GM23338 (cell line): ENCODE measurements around the gene SCGN. TPM values are rescaled to one million over a fixed set of nuclear protein-coding genes. Genes with fewer than 3 reads are reported as not detected.

Source experiments
- ATAC-seq: fragments of 200-7000 bp; cut with Tn5 transposase; 3 replicates; pipeline ENCODE4 v1.9.1; 2020
- DNase-seq: peaks from one replicate; pipeline ENCODE4 v3.0.0-alpha.2; 2015; ENCODE audit warnings: low spot score
- H2AFZ ChIP-seq: fragments of 200-600 bp; sonication (generic); 2 replicates; pipeline ENCODE4 v1.8.0; 2016; ENCODE audit warnings: antibody characterized with exemption, mild to moderate bottlenecking, moderate library complexity
- H3F3A ChIP-seq: fragments of 200-600 bp; sonication (generic); replicated peaks from 2 replicates; pipeline ENCODE4 v1.8.0; 2017; ENCODE audit warnings: antibody characterized with exemption, mixed run types, low read depth
- H3K27ac ChIP-seq: fragments of 200-600 bp; sonication (generic); 2 replicates; pipeline ENCODE4 v1.6.1; 2016; ENCODE audit warnings: low read depth
- H3K27me3 ChIP-seq: fragments of 200-600 bp; sonication (generic); 2 replicates; pipeline ENCODE4 v1.8.0; 2016; ENCODE audit warnings: mild to moderate bottlenecking, mixed run types, moderate library complexity; ENCODE audit not compliant: insufficient read depth
- H3K36me3 ChIP-seq: fragments of 200-600 bp; sonication (generic); 2 replicates; pipeline ENCODE4 v1.8.0; 2016; ENCODE audit warnings: mild to moderate bottlenecking; ENCODE audit not compliant: insufficient read depth
- H3K4me1 ChIP-seq: fragments of 200-600 bp; sonication (generic); 2 replicates; pipeline ENCODE4 v1.8.0; 2016; ENCODE audit warnings: mild to moderate bottlenecking, moderate library complexity; ENCODE audit not compliant: insufficient read depth
- H3K4me2 ChIP-seq: fragments of 200-600 bp; sonication (generic); 2 replicates; pipeline ENCODE4 v1.7.1; 2017; ENCODE audit warnings: mixed run types
- H3K4me3 ChIP-seq: fragments of 200-600 bp; sonication (generic); 2 replicates; pipeline ENCODE4 v1.6.1; 2016; ENCODE audit warnings: mixed run types
- H3K79me2 ChIP-seq: fragments of 200-600 bp; sonication (generic); replicated peaks from 2 replicates; pipeline ENCODE4 v1.8.0; 2017; ENCODE audit warnings: mild to moderate bottlenecking; ENCODE audit not compliant: insufficient read depth
- H3K9me2 ChIP-seq: fragments of 200-600 bp; sonication (generic); 2 replicates; pipeline ENCODE4 v1.8.0; 2017; ENCODE audit not compliant: insufficient read depth
- H4K20me1 ChIP-seq: fragments of 200-600 bp; sonication (generic); replicated peaks from 2 replicates; pipeline ENCODE4 v1.8.0; 2017; ENCODE audit warnings: mild to moderate bottlenecking; ENCODE audit not compliant: insufficient read depth
- H3K27ac Mint-ChIP-seq: 2 replicates; pipeline ENCODE4 v1.8.0; 2020; ENCODE audit warnings: inconsistent platforms, mild to moderate bottlenecking, moderate library complexity, mixed read lengths
- H3K27me3 Mint-ChIP-seq: 3 replicates; pipeline ENCODE4 v1.8.0; 2022; ENCODE audit warnings: low read depth, mild to moderate bottlenecking, moderate library complexity, mixed read lengths, inconsistent platforms; ENCODE audit not compliant: insufficient read depth, poor library complexity
- H3K36me3 Mint-ChIP-seq: 3 replicates; pipeline ENCODE4 v1.8.0; 2021; ENCODE audit warnings: low read depth, mild to moderate bottlenecking, inconsistent platforms, moderate library complexity, mixed read lengths
- H3K4me1 Mint-ChIP-seq: 3 replicates; pipeline ENCODE4 v1.8.0; 2020; ENCODE audit warnings: mild to moderate bottlenecking, inconsistent platforms, mixed read lengths
- H3K4me3 Mint-ChIP-seq: 3 replicates; pipeline ENCODE4 v1.8.0; 2021; ENCODE audit warnings: moderate library complexity, mild to moderate bottlenecking, inconsistent platforms, mixed read lengths
- H3K9me3 Mint-ChIP-seq: 3 replicates; pipeline ENCODE4 v1.8.0; 2020; ENCODE audit warnings: moderate library complexity, mild to moderate bottlenecking, inconsistent platforms, mixed read lengths
- CREB1 ChIP-seq: fragments of 250-450 bp; sonication (Bioruptor Pico); IDR thresholded peaks from 2 replicates; pipeline ENCODE4 v1.5.0; 2020; ENCODE audit warnings: low read depth, mild to moderate bottlenecking, moderate library complexity
- EZH2 ChIP-seq: fragments of 200-600 bp; sonication (generic); IDR thresholded peaks from one replicate; pipeline ENCODE4 v1.8.0; 2017; ENCODE audit warnings: antibody characterized with exemption, mild to moderate bottlenecking, low read depth; ENCODE audit not compliant: unreplicated experiment
- EZH2phosphoT487 ChIP-seq: fragments of 200-600 bp; sonication (generic); IDR thresholded peaks from one replicate; pipeline ENCODE4 v1.8.1; 2018; ENCODE audit warnings: antibody characterized with exemption; ENCODE audit not compliant: unreplicated experiment
- JUNB ChIP-seq: IDR thresholded peaks from one replicate; pipeline ENCODE4 v1.6.1; 2016; ENCODE audit warnings: antibody characterized with exemption; ENCODE audit not compliant: unreplicated experiment
- NANOG ChIP-seq: IDR thresholded peaks from 2 replicates; pipeline ENCODE4 v1.6.1; 2016; ENCODE audit warnings: antibody characterized with exemption, borderline replicate concordance
- POLR2AphosphoS5 ChIP-seq: IDR thresholded peaks from 2 replicates; pipeline ENCODE4 v1.6.1; 2016; ENCODE audit warnings: antibody characterized with exemption, low read depth
- STAT1 ChIP-seq: IDR thresholded peaks from one replicate; pipeline ENCODE4 v1.6.1; 2016; ENCODE audit warnings: antibody characterized with exemption; ENCODE audit not compliant: unreplicated experiment
- ZNF114 ChIP-seq: fragments of 250-450 bp; sonication (Bioruptor Pico); IDR thresholded peaks from 2 replicates; pipeline ENCODE4 v1.5.0; 2020; ENCODE audit warnings: mild to moderate bottlenecking, moderate library complexity
- polyA plus RNA-seq: library from polyadenylated mRNA; unstranded; fragments of >200 nt; fragmentation: Nextera tagmentation; extraction: Ambion mirVana; gene quantifications from 2 replicates; pipeline ENCODE4 v1.2.1, GENCODE V29; 2016
- total RNA-seq: library from RNA; depleted of rRNA; stranded (reverse); fragments of >200 nt; shearing (Covaris generic); gene quantifications from 2 replicates; pipeline ENCODE4 v1.2.3, GENCODE V29; 2014
- TF ChIP-seq, protein P1 (sequence below): fragments of 250-450 bp; sonication (Bioruptor Pico); IDR thresholded peaks from 2 replicates; pipeline ENCODE4 v1.5.0; 2020; ENCODE audit warnings: mild to moderate bottlenecking, moderate library complexity
- TF ChIP-seq, protein P2 (sequence below): IDR thresholded peaks from one replicate; pipeline ENCODE4 v1.6.1; 2018; ENCODE audit warnings: antibody characterized with exemption; ENCODE audit not compliant: unreplicated experiment
- TF ChIP-seq, protein P3 (sequence below): IDR thresholded peaks from 2 replicates; pipeline ENCODE4 v1.6.1; 2016; ENCODE audit warnings: antibody characterized with exemption
- TF ChIP-seq, protein P4 (sequence below), 2 experiments: fragments of 200-600 bp in 1 of 2; sonication (generic) in 1 of 2; conservative IDR thresholded peaks; 2 replicates each; pipeline versions ENCODE4 v1.5.1 to v1.6.1; 2016 to 2017; ENCODE audit warnings: antibody characterized with exemption in 2 of 2, low read depth in 2 of 2, mild to moderate bottlenecking in 2 of 2, moderate library complexity in 1 of 2

The SCGN gene
- total and polyA plus RNA-seq, 2 experiments from 2014 or later: not detected

DNA sequence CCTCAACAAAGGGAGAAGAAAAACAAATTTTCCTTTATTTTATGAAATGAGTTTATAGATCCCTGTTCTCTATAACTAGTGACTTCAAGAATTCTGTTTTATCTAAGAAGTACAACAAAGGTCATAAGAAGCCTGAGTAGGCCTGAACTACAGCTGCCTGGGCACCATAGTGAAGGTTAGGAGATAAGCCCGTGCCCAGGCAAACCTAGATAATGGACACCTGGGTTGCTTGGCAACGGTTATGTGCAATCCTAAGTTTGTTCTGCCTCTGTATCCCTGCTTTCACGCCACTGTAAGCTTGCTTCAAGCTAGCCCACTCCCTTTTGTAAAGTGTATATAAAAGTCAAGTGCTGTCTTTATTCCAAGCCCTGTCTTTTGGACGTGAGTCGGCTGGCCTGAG is 23.2 kb downstream of the SCGN start (continued):
- TF ChIP-seq, protein P1, sequence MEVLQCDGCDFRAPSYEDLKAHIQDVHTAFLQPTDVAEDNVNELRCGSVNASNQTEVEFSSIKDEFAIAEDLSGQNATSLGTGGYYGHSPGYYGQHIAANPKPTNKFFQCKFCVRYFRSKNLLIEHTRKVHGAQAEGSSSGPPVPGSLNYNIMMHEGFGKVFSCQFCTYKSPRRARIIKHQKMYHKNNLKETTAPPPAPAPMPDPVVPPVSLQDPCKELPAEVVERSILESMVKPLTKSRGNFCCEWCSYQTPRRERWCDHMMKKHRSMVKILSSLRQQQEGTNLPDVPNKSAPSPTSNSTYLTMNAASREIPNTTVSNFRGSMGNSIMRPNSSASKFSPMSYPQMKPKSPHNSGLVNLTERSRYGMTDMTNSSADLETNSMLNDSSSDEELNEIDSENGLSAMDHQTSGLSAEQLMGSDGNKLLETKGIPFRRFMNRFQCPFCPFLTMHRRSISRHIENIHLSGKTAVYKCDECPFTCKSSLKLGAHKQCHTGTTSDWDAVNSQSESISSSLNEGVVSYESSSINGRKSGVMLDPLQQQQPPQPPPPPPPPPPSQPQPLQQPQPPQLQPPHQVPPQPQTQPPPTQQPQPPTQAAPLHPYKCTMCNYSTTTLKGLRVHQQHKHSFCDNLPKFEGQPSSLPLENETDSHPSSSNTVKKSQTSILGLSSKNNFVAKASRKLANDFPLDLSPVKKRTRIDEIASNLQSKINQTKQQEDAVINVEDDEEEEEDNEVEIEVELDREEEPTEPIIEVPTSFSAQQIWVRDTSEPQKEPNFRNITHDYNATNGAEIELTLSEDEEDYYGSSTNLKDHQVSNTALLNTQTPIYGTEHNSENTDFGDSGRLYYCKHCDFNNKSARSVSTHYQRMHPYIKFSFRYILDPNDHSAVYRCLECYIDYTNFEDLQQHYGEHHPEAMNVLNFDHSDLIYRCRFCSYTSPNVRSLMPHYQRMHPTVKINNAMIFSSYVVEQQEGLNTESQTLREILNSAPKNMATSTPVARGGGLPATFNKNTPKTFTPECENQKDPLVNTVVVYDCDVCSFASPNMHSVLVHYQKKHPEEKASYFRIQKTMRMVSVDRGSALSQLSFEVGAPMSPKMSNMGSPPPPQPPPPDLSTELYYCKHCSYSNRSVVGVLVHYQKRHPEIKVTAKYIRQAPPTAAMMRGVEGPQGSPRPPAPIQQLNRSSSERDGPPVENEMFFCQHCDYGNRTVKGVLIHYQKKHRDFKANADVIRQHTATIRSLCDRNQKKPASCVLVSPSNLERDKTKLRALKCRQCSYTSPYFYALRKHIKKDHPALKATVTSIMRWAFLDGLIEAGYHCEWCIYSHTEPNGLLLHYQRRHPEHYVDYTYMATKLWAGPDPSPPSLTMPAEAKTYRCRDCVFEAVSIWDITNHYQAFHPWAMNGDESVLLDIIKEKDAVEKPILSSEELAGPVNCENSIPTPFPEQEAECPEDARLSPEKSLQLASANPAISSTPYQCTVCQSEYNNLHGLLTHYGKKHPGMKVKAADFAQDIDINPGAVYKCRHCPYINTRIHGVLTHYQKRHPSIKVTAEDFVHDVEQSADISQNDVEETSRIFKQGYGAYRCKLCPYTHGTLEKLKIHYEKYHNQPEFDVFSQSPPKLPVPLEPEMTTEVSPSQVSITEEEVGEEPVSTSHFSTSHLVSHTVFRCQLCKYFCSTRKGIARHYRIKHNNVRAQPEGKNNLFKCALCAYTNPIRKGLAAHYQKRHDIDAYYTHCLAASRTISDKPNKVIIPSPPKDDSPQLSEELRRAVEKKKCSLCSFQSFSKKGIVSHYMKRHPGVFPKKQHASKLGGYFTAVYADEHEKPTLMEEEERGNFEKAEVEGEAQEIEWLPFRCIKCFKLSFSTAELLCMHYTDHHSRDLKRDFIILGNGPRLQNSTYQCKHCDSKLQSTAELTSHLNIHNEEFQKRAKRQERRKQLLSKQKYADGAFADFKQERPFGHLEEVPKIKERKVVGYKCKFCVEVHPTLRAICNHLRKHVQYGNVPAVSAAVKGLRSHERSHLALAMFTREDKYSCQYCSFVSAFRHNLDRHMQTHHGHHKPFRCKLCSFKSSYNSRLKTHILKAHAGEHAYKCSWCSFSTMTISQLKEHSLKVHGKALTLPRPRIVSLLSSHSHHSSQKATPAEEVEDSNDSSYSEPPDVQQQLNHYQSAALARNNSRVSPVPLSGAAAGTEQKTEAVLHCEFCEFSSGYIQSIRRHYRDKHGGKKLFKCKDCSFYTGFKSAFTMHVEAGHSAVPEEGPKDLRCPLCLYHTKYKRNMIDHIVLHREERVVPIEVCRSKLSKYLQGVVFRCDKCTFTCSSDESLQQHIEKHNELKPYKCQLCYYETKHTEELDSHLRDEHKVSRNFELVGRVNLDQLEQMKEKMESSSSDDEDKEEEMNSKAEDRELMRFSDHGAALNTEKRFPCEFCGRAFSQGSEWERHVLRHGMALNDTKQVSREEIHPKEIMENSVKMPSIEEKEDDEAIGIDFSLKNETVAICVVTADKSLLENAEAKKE: no peak
- TF ChIP-seq EZH2phosphoT487 (no peak), NANOG (no peak)

DNA sequence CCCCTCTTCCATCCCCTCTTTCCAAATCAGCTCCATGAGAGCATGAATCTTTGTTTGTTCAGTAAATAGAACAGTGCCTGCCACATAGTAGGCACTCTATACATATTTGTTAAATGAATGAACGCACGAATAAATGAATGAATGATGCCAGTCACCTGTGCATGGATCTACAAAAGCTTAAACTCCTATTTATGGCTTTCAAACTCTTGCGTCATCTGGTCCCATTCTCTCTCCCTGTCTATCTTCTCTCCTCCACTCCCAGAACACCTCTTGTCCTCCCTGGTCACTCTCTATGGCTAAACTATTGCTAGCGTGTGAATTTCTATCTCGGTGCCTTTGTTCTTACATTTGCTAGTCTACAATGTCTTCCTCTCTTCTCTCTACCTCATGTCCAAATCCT is 24.8 kb downstream of the SCGN start:
- no peaks in the 10 kb centered on the region for H3K79me2 ChIP-seq
- no peak overlapping the region for H3K27ac Mint-ChIP-seq
- no peaks in the 10 kb centered on the region; the same call in 1 of the 2 replicates for H3K36me3 ChIP-seq
- H3K4me1 ChIP-seq: no peaks in the 10 kb centered on the region
- no peaks in the 10 kb centered on the region for H3K9me3 Mint-ChIP-seq
- no peaks in the 10 kb centered on the region for H3K27me3 ChIP-seq
- no peaks in the 10 kb centered on the region for H3K36me3 Mint-ChIP-seq
- peaks cover 2% of the 10 kb centered on the region for H3K27me3 Mint-ChIP-seq
- no peak overlapping the region for H3K4me3 ChIP-seq
- no peak overlapping the region for H3K27ac ChIP-seq
- H4K20me1 ChIP-seq: no peaks in the 10 kb centered on the region
- H3K4me2 ChIP-seq: no peak overlapping the region
- no peak overlapping the region for H3K4me3 Mint-ChIP-seq
- H2AFZ ChIP-seq: no peak overlapping the region
- no peak for ATAC-seq
- DNase-seq: no peak
- H3K4me1 Mint-ChIP-seq: no peaks in the 10 kb centered on the region
- H3F3A ChIP-seq: no peaks in the 10 kb centered on the region
- no peaks in the 10 kb centered on the region; the same call in 1 of the 2 replicates for H3K9me2 ChIP-seq
- no peak for TF ChIP-seq EZH2
- TF ChIP-seq ZNF114: no peak
- TF ChIP-seq CREB1 (CRISPR knock-in tag): no peak
- TF ChIP-seq NANOG: no peak
- TF ChIP-seq JUNB: no peak
- TF ChIP-seq, protein P2, sequence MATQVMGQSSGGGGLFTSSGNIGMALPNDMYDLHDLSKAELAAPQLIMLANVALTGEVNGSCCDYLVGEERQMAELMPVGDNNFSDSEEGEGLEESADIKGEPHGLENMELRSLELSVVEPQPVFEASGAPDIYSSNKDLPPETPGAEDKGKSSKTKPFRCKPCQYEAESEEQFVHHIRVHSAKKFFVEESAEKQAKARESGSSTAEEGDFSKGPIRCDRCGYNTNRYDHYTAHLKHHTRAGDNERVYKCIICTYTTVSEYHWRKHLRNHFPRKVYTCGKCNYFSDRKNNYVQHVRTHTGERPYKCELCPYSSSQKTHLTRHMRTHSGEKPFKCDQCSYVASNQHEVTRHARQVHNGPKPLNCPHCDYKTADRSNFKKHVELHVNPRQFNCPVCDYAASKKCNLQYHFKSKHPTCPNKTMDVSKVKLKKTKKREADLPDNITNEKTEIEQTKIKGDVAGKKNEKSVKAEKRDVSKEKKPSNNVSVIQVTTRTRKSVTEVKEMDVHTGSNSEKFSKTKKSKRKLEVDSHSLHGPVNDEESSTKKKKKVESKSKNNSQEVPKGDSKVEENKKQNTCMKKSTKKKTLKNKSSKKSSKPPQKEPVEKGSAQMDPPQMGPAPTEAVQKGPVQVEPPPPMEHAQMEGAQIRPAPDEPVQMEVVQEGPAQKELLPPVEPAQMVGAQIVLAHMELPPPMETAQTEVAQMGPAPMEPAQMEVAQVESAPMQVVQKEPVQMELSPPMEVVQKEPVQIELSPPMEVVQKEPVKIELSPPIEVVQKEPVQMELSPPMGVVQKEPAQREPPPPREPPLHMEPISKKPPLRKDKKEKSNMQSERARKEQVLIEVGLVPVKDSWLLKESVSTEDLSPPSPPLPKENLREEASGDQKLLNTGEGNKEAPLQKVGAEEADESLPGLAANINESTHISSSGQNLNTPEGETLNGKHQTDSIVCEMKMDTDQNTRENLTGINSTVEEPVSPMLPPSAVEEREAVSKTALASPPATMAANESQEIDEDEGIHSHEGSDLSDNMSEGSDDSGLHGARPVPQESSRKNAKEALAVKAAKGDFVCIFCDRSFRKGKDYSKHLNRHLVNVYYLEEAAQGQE: no peak
- no peak for TF ChIP-seq POLR2AphosphoS5
- TF ChIP-seq, protein P3, sequence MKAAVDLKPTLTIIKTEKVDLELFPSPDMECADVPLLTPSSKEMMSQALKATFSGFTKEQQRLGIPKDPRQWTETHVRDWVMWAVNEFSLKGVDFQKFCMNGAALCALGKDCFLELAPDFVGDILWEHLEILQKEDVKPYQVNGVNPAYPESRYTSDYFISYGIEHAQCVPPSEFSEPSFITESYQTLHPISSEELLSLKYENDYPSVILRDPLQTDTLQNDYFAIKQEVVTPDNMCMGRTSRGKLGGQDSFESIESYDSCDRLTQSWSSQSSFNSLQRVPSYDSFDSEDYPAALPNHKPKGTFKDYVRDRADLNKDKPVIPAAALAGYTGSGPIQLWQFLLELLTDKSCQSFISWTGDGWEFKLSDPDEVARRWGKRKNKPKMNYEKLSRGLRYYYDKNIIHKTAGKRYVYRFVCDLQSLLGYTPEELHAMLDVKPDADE: no peak
- no peak for TF ChIP-seq EZH2phosphoT487
- no peak for TF ChIP-seq STAT1
- TF ChIP-seq, protein P4, sequence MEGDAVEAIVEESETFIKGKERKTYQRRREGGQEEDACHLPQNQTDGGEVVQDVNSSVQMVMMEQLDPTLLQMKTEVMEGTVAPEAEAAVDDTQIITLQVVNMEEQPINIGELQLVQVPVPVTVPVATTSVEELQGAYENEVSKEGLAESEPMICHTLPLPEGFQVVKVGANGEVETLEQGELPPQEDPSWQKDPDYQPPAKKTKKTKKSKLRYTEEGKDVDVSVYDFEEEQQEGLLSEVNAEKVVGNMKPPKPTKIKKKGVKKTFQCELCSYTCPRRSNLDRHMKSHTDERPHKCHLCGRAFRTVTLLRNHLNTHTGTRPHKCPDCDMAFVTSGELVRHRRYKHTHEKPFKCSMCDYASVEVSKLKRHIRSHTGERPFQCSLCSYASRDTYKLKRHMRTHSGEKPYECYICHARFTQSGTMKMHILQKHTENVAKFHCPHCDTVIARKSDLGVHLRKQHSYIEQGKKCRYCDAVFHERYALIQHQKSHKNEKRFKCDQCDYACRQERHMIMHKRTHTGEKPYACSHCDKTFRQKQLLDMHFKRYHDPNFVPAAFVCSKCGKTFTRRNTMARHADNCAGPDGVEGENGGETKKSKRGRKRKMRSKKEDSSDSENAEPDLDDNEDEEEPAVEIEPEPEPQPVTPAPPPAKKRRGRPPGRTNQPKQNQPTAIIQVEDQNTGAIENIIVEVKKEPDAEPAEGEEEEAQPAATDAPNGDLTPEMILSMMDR (conservative IDR thresholded peaks at IDR 0.05; ENCODE audit: low read depth in 2 of 2): no peak
